H9 (cell line): ENCODE results near the gene CRHR2. TPM values are rescaled to one million over a fixed set of nuclear protein-coding genes. Genes with fewer than 3 reads are reported as not detected.

Experiments used
- DNase-seq: peaks from one replicate; pipeline ENCODE4 v3.0.0-alpha.2; 2017
- H2AFZ ChIP-seq: one replicate; pipeline ENCODE4 v1.6.1; 2013; ENCODE audit warnings: mild to moderate bottlenecking, low read length, control low read depth, moderate library complexity
- H2AK5ac ChIP-seq: 2 replicates; pipeline ENCODE4 v1.6.1; 2013; ENCODE audit warnings: low read length, control low read depth, mixed read lengths; ENCODE audit not compliant: insufficient read length
- H2BK120ac ChIP-seq: one replicate; pipeline ENCODE4 v1.6.1; 2013; ENCODE audit warnings: low read depth, mild to moderate bottlenecking, low read length, control low read depth, inconsistent platforms; ENCODE audit not compliant: poor library complexity, severe bottlenecking
- H2BK12ac ChIP-seq: 2 replicates; pipeline ENCODE4 v1.6.1; 2013; ENCODE audit warnings: low read length, control low read depth, mixed read lengths, low read depth; ENCODE audit not compliant: insufficient read length
- H2BK15ac ChIP-seq: 2 replicates; pipeline ENCODE4 v1.6.1; 2013; ENCODE audit warnings: low read depth, low read length, control low read depth
- H2BK20ac ChIP-seq: one replicate; pipeline ENCODE4 v1.6.1; 2013; ENCODE audit warnings: low read depth, mild to moderate bottlenecking, low read length, control low read depth, inconsistent platforms; ENCODE audit not compliant: poor library complexity, severe bottlenecking
- H2BK5ac ChIP-seq: 2 replicates; pipeline ENCODE4 v1.6.1; 2013; ENCODE audit warnings: low read length, control low read depth, mixed read lengths; ENCODE audit not compliant: insufficient read length
- H3K14ac ChIP-seq: 2 replicates; pipeline ENCODE4 v1.6.1; 2013; ENCODE audit warnings: low read length, control low read depth; ENCODE audit not compliant: insufficient read depth
- H3K18ac ChIP-seq: 2 replicates; pipeline ENCODE4 v1.6.1; 2013; ENCODE audit warnings: low read depth, mild to moderate bottlenecking, mixed read lengths, low read length, control low read depth; ENCODE audit not compliant: insufficient read length
- H3K23ac ChIP-seq: 2 replicates; pipeline ENCODE4 v1.6.1; 2013; ENCODE audit warnings: low read length, control low read depth, mixed read lengths, low read depth; ENCODE audit not compliant: insufficient read length
- H3K23me2 ChIP-seq: 2 replicates; pipeline ENCODE4 v1.6.1; 2013; ENCODE audit warnings: low read depth, mild to moderate bottlenecking, mixed read lengths, low read length, control low read depth; ENCODE audit not compliant: insufficient read length, poor library complexity, severe bottlenecking
- H3K27ac ChIP-seq: 2 replicates; pipeline ENCODE4 v1.5.1; 2013; ENCODE audit warnings: low read length, control low read depth, mixed read lengths, low read depth; ENCODE audit not compliant: insufficient read length
- H3K27me3 ChIP-seq: 2 replicates; pipeline ENCODE4 v1.6.1; 2013; ENCODE audit warnings: low read length, control low read depth, inconsistent platforms; ENCODE audit not compliant: insufficient read depth
- H3K4ac ChIP-seq: 2 replicates; pipeline ENCODE4 v1.6.1; 2013; ENCODE audit warnings: low read depth, mild to moderate bottlenecking, control low read depth, inconsistent platforms, low read length, moderate library complexity
- H3K4me1 ChIP-seq: 2 replicates; pipeline ENCODE4 v1.6.1; 2013; ENCODE audit warnings: low read length, control low read depth, inconsistent platforms; ENCODE audit not compliant: insufficient read depth
- H3K4me2 ChIP-seq: 2 replicates; pipeline ENCODE4 v1.6.1; 2013; ENCODE audit warnings: low read length, control low read depth, mixed read lengths; ENCODE audit not compliant: insufficient read length, insufficient read depth
- H3K56ac ChIP-seq: 2 replicates; pipeline ENCODE4 v1.6.1; 2013; ENCODE audit warnings: low read depth, mild to moderate bottlenecking, mixed read lengths, low read length, control low read depth; ENCODE audit not compliant: insufficient read length
- H3K79me1 ChIP-seq: 2 replicates; pipeline ENCODE4 v1.6.1; 2013; ENCODE audit warnings: low read depth, mild to moderate bottlenecking, moderate library complexity, low read length, control low read depth, inconsistent platforms; ENCODE audit not compliant: insufficient read depth, poor library complexity, severe bottlenecking
- H3K79me2 ChIP-seq: 2 replicates; pipeline ENCODE4 v1.6.1; 2013; ENCODE audit warnings: low read length, control low read depth, inconsistent platforms; ENCODE audit not compliant: insufficient read depth
- H3K9ac ChIP-seq: 2 replicates; pipeline ENCODE4 v1.6.1; 2013; ENCODE audit warnings: low read length, control low read depth, mixed read lengths; ENCODE audit not compliant: insufficient read length; ENCODE audit errors: extremely low read depth
- H3K9me3 ChIP-seq: one replicate; pipeline ENCODE4 v1.6.1; 2013; ENCODE audit warnings: low read depth, low read length, inconsistent platforms; ENCODE audit not compliant: control insufficient read depth
- H3T11ph ChIP-seq: one replicate; pipeline ENCODE4 v1.6.1; 2013; ENCODE audit warnings: mild to moderate bottlenecking, low read length, control low read depth, inconsistent platforms
- H4K20me1 ChIP-seq: one replicate; pipeline ENCODE4 v1.6.1; 2013; ENCODE audit not compliant: control insufficient read depth, insufficient read length, insufficient read depth
- H4K5ac ChIP-seq: 2 replicates; pipeline ENCODE4 v1.6.1; 2013; ENCODE audit warnings: low read depth, mild to moderate bottlenecking, mixed read lengths, low read length, control low read depth; ENCODE audit not compliant: insufficient read length
- H4K8ac ChIP-seq: replicated peaks from 2 replicates; pipeline ENCODE4 v1.6.1; 2013; ENCODE audit warnings: low read length, control low read depth, mixed read lengths, low read depth; ENCODE audit not compliant: insufficient read length
- H4K91ac ChIP-seq: 2 replicates; pipeline ENCODE4 v1.6.1; 2013; ENCODE audit warnings: low read depth, mild to moderate bottlenecking, moderate library complexity, mixed read lengths, low read length, control low read depth; ENCODE audit not compliant: insufficient read length
- H3K27ac Mint-ChIP-seq, 3 experiments: 2 replicates in 2 of 3; 3 replicates in 1 of 3; pipeline ENCODE4 v1.8.0; 2020 to 2021; ENCODE audit warnings: mixed read lengths in 3 of 3, mild to moderate bottlenecking in 1 of 3, moderate library complexity in 1 of 3
- H3K27me3 Mint-ChIP-seq: 2 replicates; pipeline ENCODE4 v1.8.0; 2021; ENCODE audit warnings: low read depth, mild to moderate bottlenecking, moderate library complexity, mixed read lengths
- H3K36me3 Mint-ChIP-seq, 3 experiments: 2 replicates in 2 of 3; 3 replicates in 1 of 3; pipeline ENCODE4 v1.8.0; 2020 to 2021; ENCODE audit warnings: low read depth in 3 of 3, mixed read lengths in 3 of 3; ENCODE audit not compliant: insufficient read depth in 1 of 3
- H3K4me1 Mint-ChIP-seq, 2 experiments: 2 replicates each; pipeline ENCODE4 v1.8.0; 2020; ENCODE audit warnings: mixed read lengths in 2 of 2
- H3K4me3 Mint-ChIP-seq, 2 experiments: 2 replicates in 1 of 2; 3 replicates in 1 of 2; pipeline ENCODE4 v1.8.0; 2020 to 2021; ENCODE audit warnings: mild to moderate bottlenecking in 2 of 2, mixed read lengths in 2 of 2, moderate library complexity in 1 of 2
- H3K9me3 Mint-ChIP-seq, 2 experiments: 2 replicates in 1 of 2; 3 replicates in 1 of 2; pipeline ENCODE4 v1.8.0; 2020; ENCODE audit warnings: mild to moderate bottlenecking in 2 of 2, mixed read lengths in 2 of 2, moderate library complexity in 1 of 2
- CTCF ChIP-seq: fragments of 200-600 bp; sonication (generic); conservative IDR thresholded peaks from 3 replicates; pipeline ENCODE4 v1.8.0; 2021; ENCODE audit warnings: antibody characterized with exemption, mild to moderate bottlenecking
- WGBS: extraction: QIAGEN DNeasy Blood & Tissue Kit; methylation state at CpG from one replicate; pipeline ENCODE4 v1.1.7; 2013; ENCODE audit warnings: missing lambda C conversion rate, low lambda C conversion rate, mixed read lengths; ENCODE audit not compliant: insufficient read length; ENCODE audit errors: extremely low coverage; 5-methylcytosine and 5-hydroxymethylcytosine counted together
- total RNA-seq: library from RNA; stranded (reverse); gene quantifications from 2 replicates; pipeline ENCODE4 v1.2.1, GENCODE V29; 2021

CRHR2 gene
- total RNA-seq, 1 experiment from 2014 or later: 0.07 TPM

DNA sequence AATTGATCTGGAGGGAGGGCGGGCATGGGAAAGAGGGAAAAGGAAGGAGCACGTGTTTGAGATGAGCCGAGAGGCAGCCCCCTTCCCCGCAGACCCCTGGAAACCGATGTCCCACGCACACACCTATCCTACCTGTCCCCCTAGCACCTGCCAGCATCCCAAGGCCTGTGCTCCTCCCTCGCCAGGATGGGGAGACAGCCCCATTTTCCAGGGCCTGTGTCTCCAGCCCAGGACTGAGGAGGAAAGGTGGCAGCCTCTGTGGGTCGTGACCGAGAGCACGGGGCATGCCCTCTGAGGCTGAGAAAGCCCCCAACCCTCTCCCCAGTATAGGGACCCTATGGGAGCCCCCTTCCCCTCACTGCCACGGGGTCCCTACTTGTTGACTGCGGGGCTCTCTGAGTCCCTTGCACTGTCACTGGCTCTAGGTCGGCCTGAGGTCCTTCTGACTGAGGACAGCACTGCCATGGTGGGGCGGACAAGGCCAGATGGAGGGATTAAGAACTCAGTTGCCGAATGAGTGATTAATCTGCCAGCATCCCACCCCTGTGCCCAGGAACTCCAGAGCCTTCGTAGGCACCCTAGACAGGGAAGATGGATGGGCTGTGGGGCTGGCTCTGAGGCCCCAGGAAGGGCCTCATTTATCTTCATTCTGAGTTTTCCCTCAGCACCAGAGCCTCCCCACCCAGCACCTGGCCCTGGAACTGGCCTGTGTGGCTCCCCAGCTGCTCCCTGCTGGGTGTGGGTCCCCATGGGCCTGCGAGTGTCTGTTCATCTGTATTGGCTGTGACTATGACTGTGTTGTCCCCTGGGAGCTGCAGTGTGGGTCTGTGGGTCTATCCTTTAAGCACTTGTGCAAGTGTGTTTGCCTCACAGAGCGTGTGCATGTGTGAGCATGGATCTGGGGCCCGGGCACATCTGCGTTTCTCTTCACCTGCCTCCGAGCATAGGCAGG lies 26.0 kb downstream of the CRHR2 start:
- Histone ChIP-seq H3K9ac (no peak overlapping the region), H3K9me3 (no peaks in the 10 kb centered on the region), H2BK12ac (no peak overlapping the region), H4K8ac (no peak overlapping the region), H3K79me1 (no peaks in the 10 kb centered on the region), H3K56ac (no peak overlapping the region), H4K5ac (no peak overlapping the region), H3K4me2 (no peak overlapping the region), H3K18ac (no peak overlapping the region), H2BK20ac (no peak overlapping the region), H2BK5ac (no peak overlapping the region), H3K14ac (no peak overlapping the region), H2BK120ac (no peak overlapping the region), H3K23me2 (no peaks in the 10 kb centered on the region), H2AK5ac (no peak overlapping the region), H2AFZ (no peak overlapping the region), H4K91ac (no peak overlapping the region), H3K27ac (no peak overlapping the region), H3T11ph (no peak overlapping the region), H3K79me2 (no peaks in the 10 kb centered on the region), H3K27me3 (no peaks in the 10 kb centered on the region), H3K23ac (no peak overlapping the region), H4K20me1 (no peaks in the 10 kb centered on the region), H2BK15ac (no peak overlapping the region), H3K4ac (no peak overlapping the region), H3K4me1 (no peaks in the 10 kb centered on the region)
- no peak for DNase-seq
- Mint-ChIP-seq H3K4me1 (no peaks in the 10 kb centered on the region), H3K36me3 (peaks cover 2 to 6% (median 3%) of the 10 kb centered on the region in 3 experiments; a peak in 5 of 7 replicates), H3K27ac (no peak overlapping the region; a peak in 1 of 7 replicates), H3K9me3 (no peaks in the 10 kb centered on the region), H3K27me3 (no peaks in the 10 kb centered on the region; the same call in 1 of the 2 replicates), H3K4me3 (no peak overlapping the region)
- no CpG with 5 or more reads among the region's 21 CpGs for WGBS
- no peak for TF ChIP-seq CTCF
